Measurements from ENCODE around the gene LRIT1.
A peak's percentile ranks its signal among the peaks of the same experiment; 100 is the strongest.

Gene LRIT1

DNA sequence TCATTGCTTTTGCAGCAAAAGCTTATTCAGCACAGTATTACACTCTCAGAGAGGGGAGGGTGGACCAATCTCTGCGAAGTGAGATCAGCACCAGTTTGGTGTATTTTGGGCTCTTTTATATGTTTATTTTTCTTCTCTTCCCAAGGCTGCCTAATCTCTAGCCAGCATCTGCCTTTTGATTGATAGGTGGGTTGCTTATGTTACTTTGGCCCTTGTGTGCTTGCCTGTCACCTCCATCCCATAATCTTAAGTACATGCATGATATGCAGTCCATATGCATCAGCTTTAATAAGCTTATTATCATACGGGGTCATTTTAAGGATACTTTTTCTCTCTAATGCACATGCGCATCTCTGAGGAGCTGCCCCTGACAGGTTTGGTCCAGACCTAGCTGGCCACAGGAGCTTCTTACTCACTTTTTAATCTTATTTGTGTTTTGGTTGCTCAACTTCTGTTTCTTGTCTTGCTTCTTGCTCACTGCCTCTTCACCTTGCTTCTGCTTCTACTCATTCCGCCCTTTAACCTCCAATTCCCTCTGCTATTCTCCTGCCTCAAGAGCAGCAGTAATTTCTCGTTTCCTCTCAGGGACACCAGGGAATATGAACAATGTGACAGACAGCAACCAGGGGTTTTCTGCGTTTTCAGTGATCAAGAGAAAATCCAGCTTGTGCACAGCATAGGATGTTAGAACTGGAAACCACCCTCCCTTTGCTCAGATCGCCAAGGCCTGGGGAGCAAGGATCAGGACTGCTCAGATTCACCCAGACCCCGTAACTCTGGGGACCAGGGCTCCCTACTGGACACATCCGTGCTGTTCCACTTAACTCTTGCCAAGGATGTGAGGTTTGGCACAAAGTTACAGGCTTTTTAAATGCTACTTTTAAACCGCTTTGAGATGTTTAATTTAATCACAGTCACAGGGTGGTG is 13.5 kb upstream of the LRIT1 start:
- DNase-seq, result peak in 1 of 2 experiments; percentile 8

DNA sequence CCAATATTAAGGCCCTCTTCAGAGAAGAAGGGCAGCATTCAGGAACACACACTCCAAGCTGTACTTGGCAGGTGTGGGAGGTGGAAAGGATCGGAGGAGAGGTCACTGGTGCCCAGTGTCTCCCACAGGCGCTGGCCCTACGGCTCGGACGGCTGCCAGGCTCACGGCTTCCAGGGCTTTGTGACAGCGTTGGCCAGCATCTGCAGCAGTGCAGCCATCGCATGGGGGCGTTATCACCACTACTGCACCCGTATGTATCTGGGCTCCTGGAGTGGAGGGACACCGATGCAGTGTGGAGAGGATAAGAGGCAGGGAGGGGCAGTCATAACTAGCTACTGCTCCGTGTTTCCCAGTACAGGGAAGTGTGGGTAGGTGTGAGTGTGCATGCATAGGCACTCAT is 7.4 kb upstream of the LRIT1 start:
- no peak for DNase-seq

DNA sequence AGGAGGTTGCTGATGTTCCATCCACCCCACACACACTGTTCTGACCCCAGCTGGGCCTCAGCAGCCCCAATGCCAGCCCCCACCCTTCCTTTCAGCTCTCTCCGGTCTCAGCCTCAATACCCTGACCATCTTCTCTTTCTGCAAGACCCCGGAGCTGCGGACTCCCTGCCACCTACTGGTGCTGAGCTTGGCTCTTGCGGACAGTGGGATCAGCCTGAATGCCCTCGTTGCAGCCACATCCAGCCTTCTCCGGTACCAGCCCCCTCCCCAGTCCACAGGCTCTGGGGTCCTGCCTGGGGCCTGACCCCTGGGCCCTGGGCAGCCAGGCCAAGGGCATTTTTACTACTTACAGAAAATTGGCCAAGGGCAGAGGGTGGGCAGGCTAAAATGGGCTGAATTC is 6.2 kb upstream of the LRIT1 start:
- no peak for DNase-seq

DNA sequence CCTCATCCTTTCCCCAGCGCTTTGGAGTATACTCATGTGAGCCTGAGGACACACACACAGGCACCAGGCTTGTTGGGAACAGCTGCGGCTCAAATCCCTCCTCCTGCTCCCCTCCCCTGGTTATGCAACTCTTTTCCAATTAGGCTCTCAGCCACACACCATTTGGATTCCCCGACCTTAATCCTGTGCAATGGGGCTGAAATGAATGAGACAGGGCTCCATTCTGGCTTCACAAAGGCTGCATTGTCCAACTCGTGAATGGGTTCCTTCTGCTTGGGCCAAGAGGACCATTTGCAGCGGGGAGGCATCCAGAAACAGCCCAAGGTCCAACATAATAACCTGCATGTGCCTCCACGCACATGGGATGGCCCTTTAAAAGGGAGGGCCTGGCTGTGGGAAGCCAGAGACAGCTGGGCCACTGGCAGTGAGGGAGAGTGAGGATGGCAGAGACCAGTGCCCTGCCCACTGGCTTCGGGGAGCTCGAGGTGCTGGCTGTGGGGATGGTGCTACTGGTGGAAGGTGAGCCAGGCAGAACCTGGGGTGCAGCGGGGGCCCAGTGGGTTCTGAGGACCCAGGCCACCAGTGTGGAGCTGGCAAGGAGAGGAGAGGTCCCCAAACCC is 3.4 kb upstream of the LRIT1 start, which contains the start of gene RGR:
RGR (plus strand) TSS at position 403 of the 620 bp plus-strand sequence; CDS start at position 441, 38 bp downstream.
- peak; percentile 42 to 83 for DNase-seq

DNA sequence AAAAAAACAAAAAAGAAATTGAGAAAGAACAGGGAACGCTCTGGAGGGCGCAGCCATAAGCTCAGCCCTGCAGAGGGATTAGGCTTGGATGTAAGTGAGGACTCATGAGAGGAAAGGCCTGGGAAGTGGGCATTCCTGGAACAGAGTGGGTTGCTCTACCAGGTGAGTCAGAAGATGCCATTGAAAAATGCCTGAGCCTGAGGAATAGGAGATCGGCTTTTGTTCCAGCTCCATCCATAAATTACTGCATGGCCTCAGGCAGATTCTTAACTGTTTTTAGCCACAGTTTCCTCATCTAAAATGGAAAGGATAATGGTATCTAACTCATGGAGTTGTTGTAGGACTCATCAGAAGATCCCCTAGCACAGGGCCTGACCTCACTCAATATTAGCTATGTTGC is 2.4 kb upstream of the LRIT1 start:
- DNase-seq, result no peak

DNA sequence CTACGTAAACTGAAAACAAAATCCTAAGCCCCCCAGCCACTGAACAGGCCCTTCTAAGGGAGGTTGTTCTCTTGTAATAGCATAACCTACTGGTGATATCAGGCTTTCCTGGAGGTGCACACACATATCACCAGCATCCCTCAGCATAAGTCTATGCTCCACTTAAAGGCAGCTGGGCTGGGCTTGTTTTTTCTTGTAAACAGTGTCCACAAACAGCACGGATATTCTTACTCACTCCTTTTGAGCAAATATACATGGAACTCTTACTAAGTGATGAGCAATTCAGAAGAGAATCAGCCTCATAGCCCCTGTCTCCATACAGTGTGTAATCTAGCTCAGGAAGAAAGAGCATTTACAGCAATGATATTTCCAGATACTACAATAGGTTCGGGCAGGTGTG is 2.4 kb downstream of the LRIT1 start:
- no peak for DNase-seq

DNA sequence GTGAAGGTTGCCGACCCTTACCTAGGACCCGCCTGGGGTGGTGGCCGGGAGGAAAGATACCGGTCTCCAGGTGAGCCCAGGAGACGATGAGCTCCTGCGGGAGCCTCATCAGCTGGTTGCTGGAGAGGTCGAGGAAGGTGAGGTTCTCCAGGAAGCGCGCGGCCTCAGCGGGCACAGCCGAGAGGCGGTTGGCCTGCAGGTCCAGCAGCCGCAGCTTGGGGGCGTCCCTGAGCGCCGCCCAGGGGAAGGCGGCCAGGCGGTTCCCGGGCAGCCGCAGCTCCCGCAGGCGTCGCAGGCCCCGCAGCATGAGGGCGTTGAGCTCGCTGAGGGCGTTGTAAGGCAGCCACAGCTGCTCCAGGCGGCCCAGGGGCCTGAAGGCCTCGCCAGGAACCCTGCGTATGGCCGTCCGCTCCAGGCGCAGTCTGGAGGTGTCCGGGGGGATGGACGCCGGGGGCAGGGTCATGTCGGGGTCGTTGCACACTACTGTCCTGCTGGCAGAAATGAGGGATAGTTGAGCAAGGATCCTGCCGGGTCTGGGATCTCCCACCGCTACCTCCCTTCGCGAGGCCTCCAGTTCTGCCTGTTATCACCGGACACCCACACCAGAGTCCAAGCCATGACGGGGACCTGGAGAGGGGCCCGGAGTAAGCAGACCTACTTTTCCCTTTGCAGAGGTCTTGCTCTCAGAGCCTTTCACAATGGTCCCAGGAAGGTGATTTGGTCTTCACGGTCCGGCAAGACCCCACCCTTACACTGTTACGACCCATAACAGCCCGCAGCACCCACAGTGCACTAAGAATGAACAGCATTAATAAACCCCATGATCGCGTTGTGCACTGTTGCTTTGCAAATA is 3.9 kb downstream of the LRIT1 start:
- DNase-seq, result no peak

DNA sequence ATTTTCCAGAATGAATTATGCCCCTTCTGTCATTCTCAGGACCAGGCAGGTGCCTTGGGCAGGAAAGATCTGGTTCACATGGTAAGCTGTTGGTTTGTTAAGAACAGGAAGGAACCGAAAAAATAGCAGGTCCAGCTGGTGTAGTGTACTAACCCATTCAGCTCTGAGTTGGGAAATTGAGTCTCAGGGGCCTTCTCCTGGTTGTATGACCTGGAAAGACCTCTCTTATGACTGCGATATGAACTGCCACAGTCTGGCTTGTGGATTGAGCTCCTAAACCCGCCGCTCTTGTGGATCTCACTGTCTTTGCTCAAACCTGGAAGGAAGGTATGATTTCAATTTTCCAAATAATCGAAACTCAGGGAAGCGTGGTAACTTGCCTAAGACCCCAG is 4.5 kb downstream of the LRIT1 start:
- DNase-seq, result no peak

DNA sequence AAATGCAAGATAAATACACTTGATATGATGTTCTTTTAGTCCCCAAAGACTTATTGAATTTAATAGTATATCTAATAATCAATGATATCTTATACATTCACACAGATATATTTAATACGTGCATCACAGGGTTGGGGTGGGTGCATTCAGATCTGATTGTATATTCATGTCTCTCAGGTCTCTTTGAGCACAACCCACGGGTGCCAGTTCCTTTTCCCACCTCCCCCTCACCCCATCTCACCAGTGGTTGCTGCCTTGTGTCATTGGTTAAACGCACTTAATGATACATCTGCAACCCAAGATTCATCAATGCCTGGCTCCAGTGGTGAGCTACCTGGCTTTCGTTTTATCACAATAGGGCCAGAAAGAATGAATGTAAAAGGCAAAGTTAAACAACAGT is 6.2 kb downstream of the LRIT1 start:
- DNase-seq, result no peak

DNA sequence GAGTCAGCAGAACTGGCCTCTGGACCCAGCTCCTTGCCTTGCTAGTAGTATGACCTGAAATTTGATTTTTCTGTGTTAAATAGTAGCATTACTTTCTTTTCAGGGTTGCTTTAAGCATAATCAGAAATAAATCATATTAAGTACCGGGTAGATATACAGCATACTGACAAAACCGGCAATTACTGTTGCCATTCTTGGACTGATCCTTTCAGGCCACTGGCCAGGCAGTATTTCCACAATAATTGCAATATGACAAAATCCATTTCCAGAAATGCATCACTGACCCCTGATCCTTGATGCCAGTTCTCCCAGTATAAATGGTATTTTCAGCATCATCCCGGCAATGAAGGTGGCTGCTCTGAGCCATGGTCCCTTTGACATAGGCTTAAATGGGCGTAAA is 6.9 kb downstream of the LRIT1 start:
- no peak for DNase-seq

DNA sequence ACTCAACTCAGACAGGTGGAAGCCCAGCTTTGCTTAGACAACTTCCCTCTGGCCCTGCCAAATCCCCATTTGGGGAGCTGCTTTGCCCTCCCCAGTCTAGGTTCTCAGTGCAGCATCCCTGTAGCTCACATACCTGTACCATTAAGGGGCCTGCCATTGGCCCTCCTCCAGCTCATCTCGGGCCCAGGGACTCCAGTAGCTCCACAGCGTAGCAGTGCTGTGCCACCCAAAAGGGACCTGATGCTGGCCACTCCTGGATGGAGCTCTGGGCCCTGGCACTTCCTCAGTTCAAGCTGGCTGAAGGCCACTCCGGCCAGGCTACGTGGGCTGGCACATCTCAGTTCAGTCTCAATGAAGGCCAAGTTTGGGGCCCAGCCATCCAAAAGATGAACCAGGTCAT is 7.4 kb downstream of the LRIT1 start:
- DNase-seq, result no peak

DNA sequence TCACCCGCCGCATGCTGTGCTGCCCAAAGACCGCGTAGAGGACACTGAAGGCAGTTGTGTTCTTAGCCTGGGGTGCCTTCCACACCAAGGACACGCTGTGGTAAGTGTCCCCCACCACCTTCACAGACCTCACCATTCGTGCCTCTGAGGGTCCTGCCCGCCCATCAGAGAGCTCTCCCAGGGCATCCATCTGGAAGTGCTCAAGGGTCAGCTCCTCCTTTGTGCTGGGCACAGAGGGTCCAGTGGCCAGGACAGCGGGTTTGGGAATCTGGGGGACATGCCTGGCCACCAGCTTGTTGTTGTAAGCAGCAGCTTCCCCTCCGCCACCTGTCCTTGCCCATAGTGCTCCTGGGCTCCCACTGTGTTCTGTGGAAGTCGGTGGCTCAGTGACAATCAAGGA is 9.0 kb downstream of the LRIT1 start:
- no peak for DNase-seq

DNA sequence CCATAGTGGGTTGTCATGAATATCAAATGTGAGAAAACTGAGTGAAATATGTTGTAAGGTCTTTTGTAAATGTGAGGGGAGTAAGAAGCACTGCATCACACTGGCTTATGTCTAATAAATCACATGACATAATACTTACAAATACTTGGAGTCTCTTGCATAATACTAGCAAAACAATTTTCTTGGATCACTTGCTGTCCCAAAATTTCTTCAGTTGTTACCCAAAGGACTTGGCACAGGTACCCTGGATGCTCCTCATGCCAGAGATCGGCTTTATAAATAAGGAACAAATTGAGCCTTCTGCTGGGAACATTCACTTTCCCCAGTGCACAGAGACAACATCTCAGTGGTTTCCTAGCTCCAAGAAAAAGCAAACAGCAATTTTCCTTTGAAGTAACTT is 11.0 kb downstream of the LRIT1 start:
- DNase-seq, result no peak

DNA sequence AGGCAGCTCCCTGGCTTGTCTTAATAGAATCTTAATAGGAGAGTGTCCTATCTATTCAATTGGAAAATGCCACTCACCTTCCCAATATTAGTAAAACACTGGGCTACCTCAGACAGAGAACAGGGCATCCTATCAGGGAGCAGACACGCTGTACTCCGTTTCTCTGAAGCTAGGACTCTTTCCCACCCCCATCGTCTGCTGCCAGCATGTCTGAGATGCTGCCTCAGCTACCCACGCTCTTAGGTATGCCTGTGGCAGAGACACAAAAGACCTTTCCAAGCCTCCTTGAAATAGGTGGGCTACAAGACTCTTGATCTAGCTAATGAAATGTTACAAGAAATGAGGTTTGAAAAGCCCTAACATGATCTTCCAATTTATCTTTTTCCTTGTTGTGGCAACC is 13.5 kb downstream of the LRIT1 start:
- no peak for DNase-seq

DNA sequence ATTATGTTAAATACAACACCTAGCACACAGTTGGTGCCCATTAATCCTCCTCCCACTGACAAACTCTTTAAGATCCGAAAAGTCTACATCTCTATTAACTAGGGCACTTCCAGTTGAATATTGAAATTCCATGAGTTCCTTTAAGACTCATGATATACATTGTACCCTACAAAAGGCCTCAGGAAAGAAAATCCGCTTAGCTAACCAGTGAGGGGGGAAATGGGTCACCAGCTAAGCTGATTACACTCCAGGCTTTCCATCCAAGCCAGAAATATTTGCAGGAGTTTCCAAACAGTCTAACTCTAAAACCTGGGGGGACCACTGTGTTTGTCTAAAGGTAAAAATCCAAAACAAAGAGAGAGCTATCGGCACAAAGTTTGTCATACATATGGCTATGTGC is 14.7 kb downstream of the LRIT1 start:
- no peak for DNase-seq

DNA sequence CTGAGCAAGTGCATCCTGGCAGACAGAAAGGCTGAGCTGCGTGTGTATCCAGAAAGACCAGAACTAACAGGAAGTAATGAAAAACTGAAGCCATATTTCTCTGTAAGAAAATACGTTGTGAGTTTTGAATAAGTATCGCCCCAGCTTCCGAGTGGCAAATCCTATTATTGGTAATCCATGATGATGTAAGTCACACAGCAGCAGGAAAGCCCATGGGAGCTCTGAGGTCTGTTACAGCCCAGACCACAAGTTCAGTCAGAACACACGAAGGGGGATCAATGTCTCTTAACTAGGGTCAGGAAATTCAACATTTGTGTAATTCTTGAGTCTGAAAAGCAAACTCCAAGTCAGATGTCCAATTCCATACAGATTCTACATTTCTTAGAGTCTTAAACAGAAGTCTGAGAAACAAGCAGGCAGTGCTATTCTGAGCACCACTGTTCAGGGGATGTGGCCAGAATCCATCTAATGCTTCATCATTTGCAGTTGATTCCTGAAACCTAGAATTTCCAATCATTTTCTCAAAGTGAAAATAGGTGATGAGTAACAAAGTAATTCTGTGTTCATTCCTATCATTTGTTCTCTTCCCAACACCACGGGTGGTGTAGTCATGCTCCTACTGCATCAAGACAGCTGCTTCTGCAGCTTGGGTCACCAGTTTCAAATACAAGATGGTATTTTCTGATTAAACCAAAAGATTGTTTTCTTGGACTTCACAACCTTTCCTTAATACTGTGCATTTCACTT is 15.7 kb downstream of the LRIT1 start, which contains the start of gene LRIT2:
LRIT2 (minus strand) TSS at position 118 of the 747 bp plus-strand sequence; CDS start at position 94, 24 bp downstream.
- DNase-seq, result peak in 1 of 2 experiments; percentile 48

DNA sequence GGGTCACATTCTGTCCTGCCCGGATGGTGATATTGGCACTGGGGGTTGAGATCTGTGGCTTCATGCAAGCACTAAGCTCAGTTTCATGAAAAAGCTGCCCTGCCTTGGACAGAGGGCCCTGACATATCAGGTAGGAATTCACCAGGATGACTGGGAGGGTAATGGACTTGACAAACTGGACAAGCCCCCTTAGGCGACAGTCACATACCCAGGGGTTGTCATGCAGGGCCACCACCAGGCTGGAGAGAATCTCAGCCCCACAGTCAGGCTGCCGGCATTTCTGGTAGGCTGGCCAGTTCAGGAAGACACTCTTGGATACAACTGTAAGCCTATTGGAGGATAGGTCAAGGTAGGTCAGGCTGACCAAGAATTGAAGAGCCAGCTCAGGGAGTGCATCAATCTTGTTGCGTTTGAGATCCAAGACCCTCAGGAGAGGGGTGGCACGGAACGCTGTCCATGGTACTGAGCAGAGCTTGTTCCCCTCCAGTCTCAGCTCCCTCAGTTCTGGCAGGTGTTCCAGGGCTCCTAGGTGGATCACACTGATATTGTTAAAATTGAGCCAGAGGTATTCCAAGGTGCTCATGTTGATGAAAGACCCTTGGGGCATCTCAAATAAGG is 16.8 kb downstream of the LRIT1 start:
- DNase-seq, result no peak

DNA sequence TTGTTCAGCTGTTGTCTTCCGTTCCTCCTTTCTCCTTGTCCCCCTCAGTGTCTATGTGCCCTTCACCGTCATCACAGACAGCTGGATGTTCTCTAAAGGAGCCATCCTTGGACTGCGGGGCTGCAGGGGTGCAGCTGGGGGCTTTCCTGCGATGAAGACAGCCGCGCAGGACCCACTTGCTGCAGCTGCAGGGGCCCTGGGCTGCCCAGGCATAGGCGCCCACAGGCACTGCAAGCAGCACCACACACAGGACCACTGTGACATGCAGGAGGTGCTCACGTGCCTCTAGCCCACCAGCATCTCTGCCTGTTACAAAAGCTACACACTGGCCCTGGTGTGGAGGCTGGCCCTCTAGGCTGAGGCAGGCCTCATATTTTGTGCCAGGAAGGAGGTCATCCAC is 19.4 kb downstream of the LRIT1 start:
- DNase-seq, result no peak

DNA sequence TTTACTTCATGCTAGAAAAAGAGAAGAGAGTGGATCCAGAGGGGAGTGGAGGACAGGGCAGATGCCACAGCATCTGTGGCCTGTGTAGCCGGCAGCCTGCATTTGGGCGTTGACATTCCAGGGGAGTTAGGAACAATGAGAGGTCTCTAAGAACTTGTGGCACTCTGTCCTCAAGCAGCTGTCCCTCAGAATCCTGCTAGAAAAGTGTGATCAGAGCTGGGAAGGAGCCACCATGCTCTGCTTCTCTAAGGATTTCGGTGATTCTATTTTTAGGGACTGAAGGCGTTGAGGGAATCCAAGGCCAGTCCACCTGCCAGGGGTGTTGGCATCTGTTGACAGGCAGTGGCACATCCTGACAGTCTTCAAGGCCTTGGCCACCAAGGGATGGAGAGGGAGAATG is 23.6 kb downstream of the LRIT1 start:
- no peak for DNase-seq

DNA sequence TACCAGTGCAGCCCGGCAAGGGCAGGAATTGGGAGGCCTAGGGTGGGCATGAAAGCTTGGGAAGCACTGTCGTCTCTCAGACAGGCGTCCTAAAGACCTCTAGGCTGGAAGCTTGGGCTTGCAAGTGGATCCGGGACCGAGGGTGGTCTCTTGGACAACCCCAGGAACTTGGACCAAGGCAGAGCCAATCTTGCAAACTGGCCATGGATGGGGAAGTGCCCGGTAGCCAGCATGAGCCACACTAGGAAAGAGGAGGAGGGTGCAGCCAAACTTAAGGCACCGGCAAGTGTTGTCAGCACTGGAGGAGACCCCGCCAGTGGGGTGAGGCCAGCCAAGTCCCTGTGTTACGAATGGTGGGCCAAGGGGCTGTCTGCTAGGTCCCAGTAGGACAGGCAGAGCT is 24.5 kb downstream of the LRIT1 start:
- DNase-seq, result no peak

DNA sequence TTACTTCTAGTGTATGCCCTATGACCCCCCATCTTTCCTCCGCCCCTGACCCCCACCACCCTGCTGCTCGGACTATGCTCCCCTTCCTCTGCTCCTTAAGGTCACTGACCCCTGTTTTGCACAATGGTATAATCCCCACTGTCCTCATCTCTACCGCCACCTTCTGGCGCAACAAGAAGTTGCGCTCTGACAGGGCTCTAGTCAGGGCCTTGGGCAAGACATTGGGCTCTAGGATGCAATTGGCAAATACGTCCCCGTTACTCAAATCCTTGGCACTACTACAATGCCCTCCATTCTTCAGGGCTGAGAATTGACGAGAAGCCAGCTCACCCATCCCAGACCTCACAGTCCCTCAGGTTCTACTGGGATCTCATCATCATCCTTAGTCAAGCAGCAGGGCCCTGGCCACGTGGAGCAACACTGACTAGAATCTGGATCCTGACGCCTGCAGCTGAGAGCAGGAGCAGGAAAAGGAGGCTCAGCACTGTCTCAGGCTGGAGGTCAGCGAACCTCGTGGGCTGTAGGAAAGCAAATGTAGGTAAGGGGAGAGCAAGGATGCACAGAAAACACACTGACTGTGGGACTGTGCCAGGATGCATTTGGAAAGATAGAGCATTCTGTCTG is 26.6 kb downstream of the LRIT1 start:
- DNase-seq, result no peak

All from NCI-H524 (cell line).